K562 (cell line): ENCODE measurements around the gene ZP1. TPM values are rescaled to one million over a fixed set of nuclear protein-coding genes. Genes with fewer than 3 reads are reported as not detected.

Experiments
- ATAC-seq: fragments of 200-7000 bp; cut with Tn5 transposase; 3 replicates; pipeline ENCODE4 v1.9.1; 2020; ENCODE audit warnings: moderate library complexity
- BruUV-seq: library from RNA; stranded (reverse); fragments of 400-500 nt; replicated peaks from 2 replicates; lab custom pipeline; 2021; lab: Mats Ljungman, UMichigan
- CTCF ChIA-PET: fragments of 300-600 bp; formaldehyde crosslinking; extraction: SDS; loops from one replicate; lab custom pipeline; 2021; ENCODE audit warnings: low intra/inter-chr PET ratio; lab: Yijun Ruan, JAX
- POLR2A ChIA-PET: fragments of 300-600, 350-650 bp; sonication (Branson Sonifier 250); formaldehyde crosslinking; extraction: SDS; loops from one replicate; lab custom pipeline; 2021; ENCODE audit warnings: antibody characterized with exemption, inconsistent platforms; lab: Yijun Ruan, JAX
- DNase-seq, 4 experiments: peaks; one replicate each; pipeline versions ENCODE4 v3.0.0 to v3.0.0-alpha.2; 2011 to 2018; ENCODE audit warnings: low spot score in 3 of 4, mixed read lengths in 3 of 4; ENCODE audit errors: extremely low read depth in 1 of 4
- FAIRE-seq: peaks from 2 replicates; lab custom pipeline; 2011; peaks lifted over from hg19 to GRCh38; lab: Jason Lieb, UNC
- H2AFZ ChIP-seq: 2 replicates; pipeline ENCODE4 v1.6.0; 2011; ENCODE audit warnings: low read depth, low read length, control low read depth, inconsistent platforms
- H3K27ac ChIP-seq: fragments of 200-600 bp; 3 replicates; pipeline ENCODE4 v1.8.0; 2011; ENCODE audit warnings: low read depth, mild to moderate bottlenecking, control low read depth, inconsistent platforms, low read length, moderate library complexity, mixed read lengths; ENCODE audit errors: extremely low read depth
- H3K27me3 ChIP-seq, 2 experiments: fragments of 300-600 bp in 1 of 2; 2 replicates in 1 of 2; 3 replicates in 1 of 2; pipeline versions ENCODE4 v1.6.0 to v1.8.0; 2011; ENCODE audit warnings: inconsistent platforms in 2 of 2, low read length in 2 of 2, mild to moderate bottlenecking in 1 of 2, mixed read lengths in 1 of 2, moderate library complexity in 1 of 2; ENCODE audit not compliant: control insufficient read depth in 2 of 2, insufficient read depth in 2 of 2
- H3K36me3 ChIP-seq: fragments of 300-600 bp; 3 replicates; pipeline ENCODE4 v1.8.0; 2011; ENCODE audit warnings: mild to moderate bottlenecking, low read length, inconsistent platforms; ENCODE audit not compliant: control insufficient read depth, insufficient read depth
- H3K4me1 ChIP-seq, 2 experiments: fragments of 200-600 bp in 1 of 2; replicated peaks in 1 of 2; 2 replicates in 1 of 2; 3 replicates in 1 of 2; pipeline versions ENCODE4 v1.5.1 to v1.8.0; 2011; ENCODE audit warnings: inconsistent platforms in 2 of 2, low read length in 2 of 2, mild to moderate bottlenecking in 1 of 2, mixed read lengths in 1 of 2, moderate library complexity in 1 of 2; ENCODE audit not compliant: control insufficient read depth in 2 of 2, insufficient read depth in 2 of 2
- H3K4me2 ChIP-seq: 2 replicates; pipeline ENCODE4 v1.6.1; 2011; ENCODE audit warnings: low read length, control low read depth, inconsistent platforms, mixed read lengths; ENCODE audit not compliant: insufficient read depth
- H3K4me3 ChIP-seq: fragments of 200-600 bp; sonication (generic), shearing (Covaris generic); 2 replicates; pipeline ENCODE4 v1.5.1; 2016; ENCODE audit warnings: control low read depth, inconsistent platforms
- H3K79me2 ChIP-seq: fragments of 200-600 bp; 3 replicates; pipeline ENCODE4 v1.8.0; 2011; ENCODE audit warnings: low read length, inconsistent platforms; ENCODE audit not compliant: control insufficient read depth, insufficient read depth
- H3K9ac ChIP-seq, 2 experiments: 2 replicates each; pipeline versions ENCODE4 v1.6.0 to v1.6.1; 2011; ENCODE audit warnings: low read depth in 2 of 2, low read length in 2 of 2, control low read depth in 1 of 2, inconsistent platforms in 1 of 2, mild to moderate bottlenecking in 1 of 2, mixed read lengths in 1 of 2; ENCODE audit not compliant: insufficient read depth in 1 of 2
- H3K9me1 ChIP-seq: one replicate; pipeline ENCODE4 v1.6.0; 2011; ENCODE audit warnings: inconsistent platforms, mild to moderate bottlenecking, low read length, moderate library complexity; ENCODE audit not compliant: control insufficient read depth, insufficient read depth
- H3K9me3 ChIP-seq: replicated peaks from 2 replicates; pipeline ENCODE4 v1.5.1; 2011; ENCODE audit warnings: low read depth, low read length, inconsistent platforms; ENCODE audit not compliant: control insufficient read depth, insufficient read depth
- H4K20me1 ChIP-seq: replicated peaks from 2 replicates; pipeline ENCODE4 v1.6.1; 2011; ENCODE audit warnings: low read length, inconsistent platforms, mixed read lengths; ENCODE audit not compliant: control insufficient read depth, insufficient read depth
- ARHGAP35 ChIP-seq: fragments of 450-650 bp; IDR thresholded peaks from 2 replicates; pipeline ENCODE4 v1.6.1; 2018; ENCODE audit not compliant: partially characterized antibody
- ARID2 ChIP-seq: fragments of 450-650 bp; IDR thresholded peaks from 2 replicates; pipeline ENCODE4 v1.6.1; 2017; ENCODE audit warnings: antibody characterized with exemption, mild to moderate bottlenecking
- CBFB ChIP-seq: sonication (generic); formaldehyde crosslinking; IDR thresholded peaks from 2 replicates; pipeline ENCODE4 v1.4.0; 2020; ENCODE audit warnings: mild to moderate bottlenecking, missing genetic modification reagents
- DACH1 ChIP-seq: fragments of 450-650 bp; IDR thresholded peaks from 2 replicates; pipeline ENCODE4 v1.6.1; 2018; ENCODE audit not compliant: partially characterized antibody
- E2F3 ChIP-seq: fragments of 250-450 bp; sonication (Bioruptor Pico); IDR thresholded peaks from 2 replicates; pipeline ENCODE4 v1.4.0; 2020; ENCODE audit warnings: mild to moderate bottlenecking
- FOXP1 ChIP-seq: sonication (generic); formaldehyde crosslinking; IDR thresholded peaks from 2 replicates; pipeline ENCODE4 v1.8.0; 2022; ENCODE audit warnings: mild to moderate bottlenecking, missing genetic modification reagents
- GABPB1 ChIP-seq: sonication (generic); formaldehyde crosslinking; IDR thresholded peaks from 2 replicates; pipeline ENCODE4 v1.8.0; 2022; ENCODE audit warnings: mild to moderate bottlenecking, missing genetic modification reagents
- KAT8 ChIP-seq: fragments of 450-650 bp; IDR thresholded peaks from 2 replicates; pipeline ENCODE4 v1.6.1; 2016; ENCODE audit warnings: low read depth, mild to moderate bottlenecking
- KLF6 ChIP-seq: fragments of 250-450 bp; sonication (Bioruptor Pico); IDR thresholded peaks from 2 replicates; pipeline ENCODE4 v1.4.0; 2020; ENCODE audit warnings: mild to moderate bottlenecking, moderate library complexity, borderline replicate concordance
- MTA1 ChIP-seq: fragments of 450-650 bp; IDR thresholded peaks from 2 replicates; pipeline ENCODE4 v1.6.1; 2017; ENCODE audit warnings: borderline replicate concordance
- PTTG1 ChIP-seq: fragments of 450-650 bp; IDR thresholded peaks from 2 replicates; pipeline ENCODE4 v1.6.1; 2016; ENCODE audit warnings: low read depth, mild to moderate bottlenecking, missing genetic modification characterization, missing compliant biosample characterization
- RFX5 ChIP-seq: IDR thresholded peaks from 2 replicates; pipeline ENCODE4 v1.6.1; 2011; ENCODE audit warnings: low read depth, mild to moderate bottlenecking, improper control_type of control experiment, low read length
- SIX5 ChIP-seq, 2 experiments: IDR thresholded peaks; 2 replicates each; pipeline ENCODE4 v1.6.1; 2011; ENCODE audit warnings: low read length in 2 of 2, borderline replicate concordance in 1 of 2, low read depth in 1 of 2, mild to moderate bottlenecking in 1 of 2, moderate library complexity in 1 of 2; ENCODE audit not compliant: insufficient read depth in 1 of 2
- SMAD4 ChIP-seq: fragments of 250-450 bp; sonication (Bioruptor Pico); conservative IDR thresholded peaks from 2 replicates; pipeline ENCODE4 v1.8.0; 2021; ENCODE audit warnings: inconsistent platforms, mild to moderate bottlenecking, moderate library complexity
- SMARCB1 ChIP-seq: IDR thresholded peaks from 2 replicates; pipeline ENCODE4 v1.6.1; 2011; ENCODE audit warnings: improper control_type of control experiment, low read depth; ENCODE audit not compliant: insufficient read length
- VEZF1 ChIP-seq: fragments of 200-800 bp; sonication (Bioruptor generic); IDR thresholded peaks from 2 replicates; pipeline ENCODE4 v1.6.1; 2017; ENCODE audit warnings: missing genetic modification characterization, missing compliant biosample characterization
- ZBTB12 ChIP-seq: fragments of 250-450 bp; sonication (Bioruptor Pico); IDR thresholded peaks from 2 replicates; pipeline ENCODE4 v1.4.0; 2020
- ZKSCAN1 ChIP-seq: fragments of 150-350 bp; IDR thresholded peaks from 2 replicates; pipeline ENCODE4 v1.6.1; 2016; ENCODE audit warnings: low read depth, low read length
- ZNF699 ChIP-seq: fragments of 250-450 bp; sonication (Bioruptor Pico); IDR thresholded peaks from 2 replicates; pipeline ENCODE4 v1.8.0; 2021; ENCODE audit warnings: mild to moderate bottlenecking, moderate library complexity; ENCODE audit not compliant: insufficient replicate concordance
- ZNF780A ChIP-seq: fragments of 250-450 bp; sonication (Bioruptor Pico); IDR thresholded peaks from 2 replicates; pipeline ENCODE4 v1.5.0; 2021; ENCODE audit warnings: mild to moderate bottlenecking
- WGBS: fragments of 100-300 bp; shearing (Covaris generic); methylation state at CpG from one replicate; pipeline ENCODE4 v1.1.6; 2016; ENCODE audit warnings: low coverage, mixed read lengths; ENCODE audit not compliant: insufficient coverage; ENCODE audit errors: missing lambda C conversion rate; 5-methylcytosine and 5-hydroxymethylcytosine counted together
- in situ Hi-C: fragments of 300-500 bp; cut with MboI; formaldehyde crosslinking; loops from 4 replicates; pipeline ENCODE4 v1.15.0; 2018; ENCODE audit warnings: inconsistent platforms, mixed read lengths
- intact Hi-C: fragments of 100-400 bp; cut with micrococcal nuclease; formaldehyde crosslinking; loops from 2 replicates; pipeline ENCODE4 v1.14.2; 2022
- polyA plus RNA-seq, 8 experiments: library from polyadenylated mRNA; depleted of rRNA in 4 of 8; stranded (reverse) in 5 of 8; unstranded in 3 of 8; fragments of >200 nt; fragmentation: Nextera tagmentation in 2 of 8; fragmentation: Illumina TruSeq in 1 of 8; extraction: Ambion mirVana in 2 of 8; extraction: Trizol in 1 of 8; gene quantifications; 2 replicates each; pipeline versions ENCODE4 v1.2.1 to v1.2.3, GENCODE V29; 2011 to 2014; ENCODE audit warnings: inconsistent platforms in 1 of 8, missing spikeins in 1 of 8
- total RNA-seq, 7 experiments: library from RNA; depleted of rRNA in 6 of 7; stranded (reverse); fragments of >200 nt in 6 of 7; fragmentation: Illumina TruSeq in 2 of 7; extraction: Trizol in 2 of 7; gene quantifications; 2 replicates each; pipeline versions ENCODE4 v1.2.1 to v1.2.3, GENCODE V29; 2011 to 2021; ENCODE audit warnings: low replicate concordance in 1 of 7

The ZP1 gene
- total and polyA plus RNA-seq, 9 of the 15 experiments (the other 6 are each of a cell fraction or from before 2014, with no cell fraction given) = 0.11 to 0.15 TPM; not detected in 7

GRCh38 chr11:60841797-60842667, 25.3 kb upstream of the ZP1 start, which contains the start of gene CCDC86:
CCDC86 (plus strand) TSS chr11:60842113; CDS start chr11:60842125, 12 bp downstream.
- TSS peak; percentile 68 for BruUV-seq
- POLR2A ChIA-PET = interaction anchor here (0.6 to 1.4 kb wide), 7 partner anchors 10 to 661 kb away, joined by 3 to 4 read pairs (median 3); partner anchors contain the start of gene PRPF19
- Histone ChIP-seq H3K36me3 (peaks cover 24% of the 10 kb centered on the region), H3K27ac (peak within 1 kb of the TSS; percentile 70), H3K4me1 (peaks cover 25 to 41% of the 10 kb centered on the region in 2 experiments), H2AFZ (peak within 1 kb of the TSS; percentile 96), H3K9me3 (no peaks in the 10 kb centered on the region), H4K20me1 (peaks cover 3% of the 10 kb centered on the region; the same call in 1 of the 2 replicates), H3K4me2 (peak within 1 kb of the TSS; percentile 89), H3K4me3 (peak within 1 kb of the TSS; percentile 74), H3K79me2 (peaks cover 47% of the 10 kb centered on the region), H3K9me1 (peaks cover 3% of the 10 kb centered on the region), H3K27me3 (no peaks in the 10 kb centered on the region), H3K9ac (peak within 1 kb of the TSS; percentile 81 to 98)
- CTCF ChIA-PET = interaction anchor here (0.6 kb wide), 1 partner anchor 476 kb away, joined by 4 read pairs; no protein-coding TSS in a partner anchor
- peak; percentile 86 for ATAC-seq
- intact Hi-C loops = no loop called here
- in situ Hi-C loops = no loop called here
- peak; percentile 98 to 100 (median 100) for DNase-seq
- under 1% methylated on average over 53 of the region's 57 CpGs for WGBS
- FAIRE-seq = peak; percentile 95
- TF ChIP-seq GABPB1 (CRISPR knock-in tag) (peak; percentile 65), SMAD4 (CRISPR knock-in tag) (peak; percentile 32; the same call in 1 of the 2 replicates), ARID2 (no peak), SIX5 (IDR thresholded peaks at IDR 0.05; ENCODE audit: borderline replicate concordance in 1 of 2, insufficient read depth in 1 of 2, low read depth in 1 of 2, low read length in 2 of 2) (peak; percentile 64 to 82), DACH1 (peak; percentile 48), E2F3 (CRISPR knock-in tag) (peak; percentile 51; the same call in 1 of the 2 replicates), RFX5 (0 out of 2 replicates have a peak, but pooled peaks have one; percentile 61), MTA1 (peak; percentile 100), ZNF780A (no peak), CBFB (CRISPR knock-in tag) (peak; percentile 87; the same call in 1 of the 2 replicates), FOXP1 (0 out of 2 replicates have a peak, but pooled peaks have one; percentile 55), KAT8 (no peak), SMARCB1 (no peak), ZBTB12 (CRISPR knock-in tag) (peak; percentile 100), VEZF1 (CRISPR knock-in tag) (peak; percentile 99), ZKSCAN1 (peak; percentile 71), ARHGAP35 (no peak), PTTG1 (tag) (no peak), KLF6 (CRISPR knock-in tag) (peak; percentile 52; the same call in 1 of the 2 replicates), ZNF699 (CRISPR knock-in tag) (no peak)
